ENCODE data around the gene PODN. TPM values are rescaled to one million over a fixed set of nuclear protein-coding genes. Genes with fewer than 3 reads are reported as not detected.

Gene PODN
- total RNA-seq, 5 donors from 2014 or later (not counting 1 experiment from before 2014, with no cell fraction given): 0.22 to 0.68 (median 0.46) TPM; not detected in 1

DNA sequence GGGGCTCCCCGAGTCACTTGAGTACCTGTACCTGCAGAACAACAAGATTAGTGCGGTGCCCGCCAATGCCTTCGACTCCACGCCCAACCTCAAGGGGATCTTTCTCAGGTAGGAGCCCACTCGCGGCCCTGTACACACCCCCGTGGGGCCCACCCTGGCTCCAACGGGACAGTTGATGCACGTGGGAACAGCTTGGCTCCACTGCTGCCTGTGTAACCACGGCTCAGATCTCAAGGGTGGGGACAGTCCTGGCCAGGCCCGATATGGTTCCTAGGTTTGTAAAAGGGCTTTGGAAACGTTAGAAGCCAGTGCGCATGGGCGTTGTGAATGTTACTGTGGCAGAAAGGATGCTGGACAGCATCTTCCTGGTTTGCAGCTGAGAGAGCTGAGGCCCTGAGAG, 18.8 kb downstream of the PODN start:
- WGBS (ENCODE audit: insufficient coverage): 85% methylated on average over 14 of the region's 15 CpGs
- Mint-ChIP-seq H3K27ac (no peak overlapping the region), H3K27me3 (no peaks in the 10 kb centered on the region), H3K9me3 (no peaks in the 10 kb centered on the region), H3K36me3 (no peaks in the 10 kb centered on the region), H3K4me1 (peaks cover 0 to 7% (median 3%) of the 10 kb centered on the region in 3 donors), H3K4me3 (no peak overlapping the region)
- H3K27me3 ChIP-seq (replicated peaks in 1 of 2; ENCODE audit: control insufficient read depth in 2 of 2, extremely low read depth in 1 of 2, insufficient read depth in 2 of 2, low read length in 1 of 2): peaks cover 0 to 7% of the 10 kb centered on the region in 2 experiments
- no peak for ATAC-seq (replicated peaks in 1 of 4)
- ChIA-PET POLR2A (interaction anchor here in 1 of 2 donors (0.6 kb wide), 1 partner anchor 27 kb away, joined by 3 read pairs; no protein-coding TSS in a partner anchor), CTCF (no interaction called here)
- peaks cover 0 to 26% of the 10 kb centered on the region in 2 experiments for H3K4me1 ChIP-seq (ENCODE audit: control insufficient read depth in 1 of 2, extremely low read depth in 1 of 2, insufficient read depth in 2 of 2, low read length in 2 of 2)
- no peaks in the 10 kb centered on the region for H3K9me3 ChIP-seq
- no peak overlapping the region for H3K27ac ChIP-seq (ENCODE audit: low read length)
- no peaks in the 10 kb centered on the region for H3K36me3 ChIP-seq (ENCODE audit: control insufficient read depth in 2 of 2, extremely low read depth in 1 of 2, insufficient read depth in 1 of 2, low read length in 1 of 2)
- no peak overlapping the region for H3K4me3 ChIP-seq (ENCODE audit: control insufficient read depth in 1 of 2, extremely low read depth in 1 of 2, low read length in 1 of 2)
- no peak for DNase-seq

DNA sequence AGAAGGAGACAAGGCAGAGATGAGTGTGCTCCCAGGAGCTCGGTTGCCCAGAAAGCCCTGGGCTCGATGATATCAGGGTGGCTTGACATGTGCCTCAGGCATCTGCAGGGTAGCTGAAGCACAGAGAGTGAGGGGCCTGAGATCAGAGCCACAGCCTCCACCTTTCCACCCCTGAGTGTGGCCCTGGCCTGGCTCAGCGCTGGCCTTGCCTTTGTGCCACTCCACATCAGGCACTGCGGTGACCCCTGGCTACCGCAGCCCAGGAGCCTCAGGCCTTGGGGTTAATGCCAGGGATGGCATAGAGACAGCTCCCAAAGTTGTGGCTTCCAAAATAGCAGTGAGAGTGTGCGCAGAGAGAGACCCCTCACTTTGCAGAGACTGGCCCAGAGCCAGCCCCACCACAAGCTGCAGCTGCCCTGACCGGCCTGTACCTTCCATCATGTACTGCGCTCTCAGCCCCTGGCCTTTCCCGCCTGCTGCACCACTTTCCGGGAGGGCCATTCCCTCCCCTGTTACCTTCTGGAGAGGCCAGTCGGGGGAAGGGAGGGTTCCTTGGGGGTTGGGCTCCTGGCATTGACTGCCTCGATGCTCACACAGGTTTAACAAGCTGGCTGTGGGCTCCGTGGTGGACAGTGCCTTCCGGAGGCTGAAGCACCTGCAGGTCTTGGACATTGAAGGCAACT, 19.5 kb downstream of the PODN start:
- no peak overlapping the region for H3K27ac Mint-ChIP-seq
- H3K4me3 Mint-ChIP-seq: no peak overlapping the region
- no peaks in the 10 kb centered on the region for H3K27me3 Mint-ChIP-seq
- no peak for ATAC-seq (replicated peaks in 1 of 4)
- Histone ChIP-seq H3K4me3 (ENCODE audit: control insufficient read depth in 1 of 2, extremely low read depth in 1 of 2, low read length in 1 of 2) (no peak overlapping the region), H3K4me1 (ENCODE audit: control insufficient read depth in 1 of 2, extremely low read depth in 1 of 2, insufficient read depth in 2 of 2, low read length in 2 of 2) (peaks cover 0 to 24% of the 10 kb centered on the region in 2 experiments), H3K27me3 (replicated peaks in 1 of 2; ENCODE audit: control insufficient read depth in 2 of 2, extremely low read depth in 1 of 2, insufficient read depth in 2 of 2, low read length in 1 of 2) (peaks cover 0 to 3% of the 10 kb centered on the region in 2 experiments), H3K9me3 (no peaks in the 10 kb centered on the region), H3K36me3 (ENCODE audit: control insufficient read depth in 2 of 2, extremely low read depth in 1 of 2, insufficient read depth in 1 of 2, low read length in 1 of 2) (no peaks in the 10 kb centered on the region), H3K27ac (ENCODE audit: low read length) (no peak overlapping the region)
- peaks cover 0 to 7% (median 3%) of the 10 kb centered on the region in 3 donors for H3K4me1 Mint-ChIP-seq
- ChIA-PET POLR2A (no interaction called here), CTCF (no interaction called here)
- WGBS (ENCODE audit: insufficient coverage): 97% methylated on average over 8 of the region's 14 CpGs
- H3K9me3 Mint-ChIP-seq: no peaks in the 10 kb centered on the region
- no peak for DNase-seq
- no peaks in the 10 kb centered on the region for H3K36me3 Mint-ChIP-seq

DNA sequence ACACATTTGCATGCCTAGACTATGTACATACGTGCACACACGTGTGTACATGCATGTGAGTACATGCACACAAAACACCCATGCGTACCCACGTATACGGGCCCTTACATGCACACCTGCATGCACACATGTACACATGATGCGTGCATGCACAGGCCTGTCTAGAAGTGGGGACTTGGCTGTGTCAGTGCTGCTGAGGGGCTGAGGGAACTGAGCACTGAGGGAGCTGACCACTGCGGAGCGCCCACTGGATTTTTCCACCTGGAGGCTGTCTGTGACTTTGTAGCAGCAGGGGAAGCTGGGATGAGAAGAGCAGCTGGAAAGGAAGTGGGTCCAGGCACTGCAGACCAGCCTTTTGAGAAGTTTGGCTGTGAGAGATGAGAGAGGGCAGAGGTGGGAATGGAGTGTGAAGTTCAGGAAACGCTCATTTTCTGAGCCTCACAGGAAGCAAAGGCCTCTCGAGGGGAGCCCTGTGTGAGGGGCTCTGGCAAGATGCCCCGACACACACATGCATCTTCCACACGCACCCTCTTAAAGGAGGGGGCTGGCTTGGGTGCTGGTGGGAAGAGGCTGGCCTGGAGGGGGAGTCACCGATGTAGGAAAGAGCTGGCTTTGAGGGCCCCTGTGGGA, 20.9 kb downstream of the PODN start:
- ATAC-seq (replicated peaks in 1 of 4): no peak

DNA sequence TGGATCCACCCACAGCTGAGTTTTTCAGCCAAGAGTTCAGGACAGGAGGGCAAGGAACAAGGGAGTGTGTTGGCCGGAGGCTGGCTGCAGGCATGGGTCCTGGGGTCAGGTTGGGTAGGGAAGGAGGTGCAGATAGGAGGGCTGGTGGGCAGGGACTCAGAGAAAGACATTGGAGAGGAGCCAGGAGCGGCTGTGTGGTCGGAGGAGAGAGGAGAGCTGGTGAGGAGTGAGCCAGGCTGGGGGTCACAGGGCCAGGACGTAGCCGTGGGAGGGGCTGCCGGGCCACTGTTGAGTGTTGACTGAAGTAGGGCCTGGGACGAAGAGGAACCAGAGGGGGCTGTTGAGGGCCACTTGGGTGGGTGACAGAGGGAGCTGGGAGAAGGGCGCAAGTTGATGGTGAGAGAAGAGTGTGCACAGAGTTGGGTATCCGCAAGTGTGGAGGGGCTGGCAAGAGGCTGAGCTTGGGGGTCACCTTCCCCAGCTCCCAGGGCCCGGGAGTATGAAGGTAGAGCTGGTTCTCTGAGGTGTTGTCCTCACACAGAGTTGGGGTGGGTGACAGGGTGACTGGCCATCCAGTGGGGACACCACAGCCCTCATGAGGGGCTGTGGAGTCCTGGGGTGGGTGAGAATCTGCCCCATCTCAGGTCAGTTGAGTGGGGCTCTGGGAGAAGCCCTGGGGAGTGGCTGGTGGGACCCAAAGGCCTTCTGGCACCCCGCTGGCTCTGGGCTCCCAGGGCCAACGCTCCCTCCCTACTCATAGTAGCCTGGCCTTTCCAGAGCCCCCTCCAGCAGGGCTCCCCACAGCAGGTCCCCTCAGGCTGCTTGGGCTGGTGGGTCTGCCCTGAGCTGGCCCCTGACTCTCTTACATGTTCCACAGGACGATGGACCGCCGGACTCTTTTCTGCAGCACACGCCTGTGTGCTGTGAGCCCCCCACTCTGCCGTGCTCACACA, 21.9 kb downstream of the PODN start:
- CTCF ChIA-PET: interaction anchor here in 1 of 2 donors (0.5 kb wide), 2 partner anchors 84 to 163 kb away, joined by 3 read pairs; no protein-coding TSS in a partner anchor
- no peaks in the 10 kb centered on the region for H3K9me3 ChIP-seq
- no peaks in the 10 kb centered on the region for H3K36me3 Mint-ChIP-seq
- H3K36me3 ChIP-seq (ENCODE audit: control insufficient read depth in 2 of 2, extremely low read depth in 1 of 2, insufficient read depth in 1 of 2, low read length in 1 of 2): no peaks in the 10 kb centered on the region
- DNase-seq: no peak
- 79% methylated on average over 16 of the region's 17 CpGs for WGBS (ENCODE audit: insufficient coverage)
- peaks cover 0 to 3% of the 10 kb centered on the region in 2 experiments for H3K27me3 ChIP-seq (replicated peaks in 1 of 2; ENCODE audit: control insufficient read depth in 2 of 2, extremely low read depth in 1 of 2, insufficient read depth in 2 of 2, low read length in 1 of 2)
- no peak overlapping the region for H3K4me3 Mint-ChIP-seq
- peaks cover 0 to 7% (median 3%) of the 10 kb centered on the region in 3 donors for H3K4me1 Mint-ChIP-seq
- no peak overlapping the region for H3K4me3 ChIP-seq (ENCODE audit: control insufficient read depth in 1 of 2, extremely low read depth in 1 of 2, low read length in 1 of 2)
- POLR2A ChIA-PET: no interaction called here
- no peak overlapping the region for H3K27ac ChIP-seq (ENCODE audit: low read length)
- H3K4me1 ChIP-seq (ENCODE audit: control insufficient read depth in 1 of 2, extremely low read depth in 1 of 2, insufficient read depth in 2 of 2, low read length in 2 of 2): peaks cover 0 to 24% of the 10 kb centered on the region in 2 experiments
- H3K27me3 Mint-ChIP-seq: no peaks in the 10 kb centered on the region
- no peaks in the 10 kb centered on the region for H3K9me3 Mint-ChIP-seq
- H3K27ac Mint-ChIP-seq: no peak overlapping the region
- ATAC-seq (replicated peaks in 1 of 4): no peak

More for the DNA sequence above, 20.9 kb downstream of the PODN start:
- Mint-ChIP-seq H3K4me1 (peaks cover 0 to 7% (median 3%) of the 10 kb centered on the region in 3 donors), H3K4me3 (no peak overlapping the region), H3K36me3 (no peaks in the 10 kb centered on the region), H3K9me3 (no peaks in the 10 kb centered on the region), H3K27me3 (no peaks in the 10 kb centered on the region), H3K27ac (no peak overlapping the region)
- 70% methylated on average over 3 of the region's 13 CpGs for WGBS (ENCODE audit: insufficient coverage)
- no peak overlapping the region for H3K4me3 ChIP-seq (ENCODE audit: control insufficient read depth in 1 of 2, extremely low read depth in 1 of 2, low read length in 1 of 2)
- POLR2A ChIA-PET: no interaction called here
- H3K27ac ChIP-seq (ENCODE audit: low read length): no peak overlapping the region
- H3K27me3 ChIP-seq (replicated peaks in 1 of 2; ENCODE audit: control insufficient read depth in 2 of 2, extremely low read depth in 1 of 2, insufficient read depth in 2 of 2, low read length in 1 of 2): peaks cover 0 to 3% of the 10 kb centered on the region in 2 experiments
- DNase-seq: no peak
- H3K4me1 ChIP-seq (ENCODE audit: control insufficient read depth in 1 of 2, extremely low read depth in 1 of 2, insufficient read depth in 2 of 2, low read length in 2 of 2): peaks cover 0 to 24% of the 10 kb centered on the region in 2 experiments
- no peaks in the 10 kb centered on the region for H3K9me3 ChIP-seq
- H3K36me3 ChIP-seq (ENCODE audit: control insufficient read depth in 2 of 2, extremely low read depth in 1 of 2, insufficient read depth in 1 of 2, low read length in 1 of 2): no peaks in the 10 kb centered on the region
- CTCF ChIA-PET: interaction anchor here in 1 of 2 donors (0.5 kb wide), 1 partner anchor 162 kb away, joined by 3 read pairs; no protein-coding TSS in a partner anchor

DNA sequence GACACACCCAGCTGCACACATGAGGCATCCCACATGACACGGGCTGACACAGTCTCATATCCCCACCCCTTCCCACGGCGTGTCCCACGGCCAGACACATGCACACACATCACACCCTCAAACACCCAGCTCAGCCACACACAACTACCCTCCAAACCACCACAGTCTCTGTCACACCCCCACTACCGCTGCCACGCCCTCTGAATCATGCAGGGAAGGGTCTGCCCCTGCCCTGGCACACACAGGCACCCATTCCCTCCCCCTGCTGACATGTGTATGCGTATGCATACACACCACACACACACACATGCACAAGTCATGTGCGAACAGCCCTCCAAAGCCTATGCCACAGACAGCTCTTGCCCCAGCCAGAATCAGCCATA, 22.6 kb downstream of the PODN start:
- CTCF ChIA-PET: no interaction called here
- Histone ChIP-seq H3K27me3 (replicated peaks in 1 of 2; ENCODE audit: control insufficient read depth in 2 of 2, extremely low read depth in 1 of 2, insufficient read depth in 2 of 2, low read length in 1 of 2) (peaks cover 0 to 3% of the 10 kb centered on the region in 2 experiments), H3K27ac (ENCODE audit: low read length) (no peak overlapping the region), H3K4me3 (ENCODE audit: control insufficient read depth in 1 of 2, extremely low read depth in 1 of 2, low read length in 1 of 2) (no peak overlapping the region), H3K4me1 (ENCODE audit: control insufficient read depth in 1 of 2, extremely low read depth in 1 of 2, insufficient read depth in 2 of 2, low read length in 2 of 2) (peaks cover 0 to 24% of the 10 kb centered on the region in 2 experiments), H3K9me3 (no peaks in the 10 kb centered on the region), H3K36me3 (ENCODE audit: control insufficient read depth in 2 of 2, extremely low read depth in 1 of 2, insufficient read depth in 1 of 2, low read length in 1 of 2) (no peaks in the 10 kb centered on the region)
- Mint-ChIP-seq H3K27ac (no peak overlapping the region), H3K4me1 (peaks cover 0 to 7% (median 3%) of the 10 kb centered on the region in 3 donors), H3K36me3 (no peaks in the 10 kb centered on the region), H3K9me3 (no peaks in the 10 kb centered on the region), H3K27me3 (no peaks in the 10 kb centered on the region), H3K4me3 (no peak overlapping the region)
- WGBS (ENCODE audit: insufficient coverage): 75% methylated on average over 8 of the region's 8 CpGs
- DNase-seq: peak in 12 of 35 experiments; percentile 7 to 56 (median 24)
- POLR2A ChIA-PET: no interaction called here
- no peak for ATAC-seq (replicated peaks in 1 of 4)

DNA sequence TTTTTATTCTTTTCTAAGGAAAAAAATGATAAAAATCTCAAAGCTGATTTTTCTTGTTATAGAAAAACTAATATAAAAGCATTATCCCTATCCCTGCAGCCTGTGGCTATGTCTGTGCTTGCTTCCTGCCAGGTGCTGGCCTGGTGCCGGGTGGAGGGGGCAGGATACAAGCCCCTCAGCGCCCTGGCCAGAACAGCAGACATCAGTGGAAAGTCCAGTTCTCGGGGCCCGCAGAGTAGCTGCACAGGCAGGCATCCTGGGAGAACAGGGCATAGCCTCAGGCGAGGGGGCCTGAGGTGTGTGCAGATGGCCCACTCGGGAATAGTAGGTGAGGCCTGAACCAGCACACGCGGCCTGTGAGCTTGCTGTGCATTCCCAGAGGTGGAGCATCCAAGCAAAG, 23.4 kb downstream of the PODN start:
- no peak overlapping the region for H3K27ac Mint-ChIP-seq
- Histone ChIP-seq H3K4me3 (ENCODE audit: control insufficient read depth in 1 of 2, extremely low read depth in 1 of 2, low read length in 1 of 2) (no peak overlapping the region), H3K27me3 (replicated peaks in 1 of 2; ENCODE audit: control insufficient read depth in 2 of 2, extremely low read depth in 1 of 2, insufficient read depth in 2 of 2, low read length in 1 of 2) (peaks cover 0 to 3% of the 10 kb centered on the region in 2 experiments), H3K4me1 (ENCODE audit: control insufficient read depth in 1 of 2, extremely low read depth in 1 of 2, insufficient read depth in 2 of 2, low read length in 2 of 2) (peaks cover 0 to 24% of the 10 kb centered on the region in 2 experiments), H3K9me3 (no peaks in the 10 kb centered on the region), H3K36me3 (ENCODE audit: control insufficient read depth in 2 of 2, extremely low read depth in 1 of 2, insufficient read depth in 1 of 2, low read length in 1 of 2) (no peaks in the 10 kb centered on the region), H3K27ac (ENCODE audit: low read length) (no peak overlapping the region)
- H3K4me3 Mint-ChIP-seq: no peak overlapping the region
- ATAC-seq (replicated peaks in 1 of 4) (no peak), DNase-seq (no peak)
- no peaks in the 10 kb centered on the region for H3K36me3 Mint-ChIP-seq
- ChIA-PET POLR2A (no interaction called here), CTCF (no interaction called here)
- WGBS (ENCODE audit: insufficient coverage): 94% methylated on average over 8 of the region's 8 CpGs
- H3K27me3 Mint-ChIP-seq: no peaks in the 10 kb centered on the region
- no peaks in the 10 kb centered on the region for H3K9me3 Mint-ChIP-seq
- H3K4me1 Mint-ChIP-seq: peaks cover 0 to 7% (median 3%) of the 10 kb centered on the region in 3 donors

All from T-cell (primary cell).